Skin of body (tissue), 2 donors: Measurements from ENCODE around the gene TFCP2L1. TPM values are rescaled to one million over a fixed set of nuclear protein-coding genes. Genes with fewer than 3 reads are reported as not detected.

Experiments
- DNase-seq: peaks from one replicate; lab custom pipeline; 2025; lab: John Stamatoyannopoulos, UW
- total RNA-seq: library from RNA; depleted of rRNA; stranded (reverse); fragments of >200 nt; gene quantifications from one replicate; pipeline ENCODE4 v1.2.3, GENCODE V29; 2014

TFCP2L1 gene
- total RNA-seq, 1 donor from 2014 or later: 4.9 TPM

DNA sequence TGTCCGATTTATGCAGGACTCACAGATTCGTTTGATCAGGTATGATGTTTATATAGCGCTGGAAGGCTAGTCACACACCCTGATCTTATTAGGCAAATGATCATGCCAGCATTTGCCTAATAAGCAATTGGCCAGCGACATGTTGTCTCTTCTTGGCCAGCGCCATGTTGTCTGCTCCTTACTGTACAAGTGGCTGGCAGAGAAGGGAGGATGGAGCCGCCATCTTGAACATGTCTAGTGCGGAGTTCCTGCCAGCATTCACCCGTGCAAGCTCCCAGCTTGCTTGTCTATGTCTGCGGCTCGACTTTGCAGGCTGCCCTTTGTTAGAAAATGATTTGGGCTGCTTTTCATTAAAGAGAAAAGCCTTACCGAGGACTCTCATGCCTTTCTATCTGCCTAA, 106.3 kb downstream of the TFCP2L1 start:
- no peak for DNase-seq

DNA sequence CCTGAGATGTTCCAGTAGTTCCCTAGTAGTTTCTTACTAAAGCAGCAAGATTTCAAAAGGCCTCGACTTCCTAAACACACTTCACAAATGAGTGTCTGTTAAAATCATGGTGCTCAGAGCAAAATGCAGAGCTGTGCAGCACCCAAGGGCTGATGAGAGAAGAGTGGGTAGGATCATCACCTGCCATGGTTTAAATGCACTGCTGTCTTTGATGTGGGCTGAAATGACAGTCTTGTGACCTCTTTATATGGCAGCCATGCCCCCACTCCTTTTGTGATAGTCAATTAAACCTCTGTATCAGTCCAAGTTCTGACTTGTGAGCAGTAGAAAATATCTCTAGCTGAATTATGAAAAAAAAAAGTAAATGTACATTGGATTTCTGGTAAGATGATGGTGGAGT, 107.1 kb downstream of the TFCP2L1 start:
- DNase-seq: no peak

DNA sequence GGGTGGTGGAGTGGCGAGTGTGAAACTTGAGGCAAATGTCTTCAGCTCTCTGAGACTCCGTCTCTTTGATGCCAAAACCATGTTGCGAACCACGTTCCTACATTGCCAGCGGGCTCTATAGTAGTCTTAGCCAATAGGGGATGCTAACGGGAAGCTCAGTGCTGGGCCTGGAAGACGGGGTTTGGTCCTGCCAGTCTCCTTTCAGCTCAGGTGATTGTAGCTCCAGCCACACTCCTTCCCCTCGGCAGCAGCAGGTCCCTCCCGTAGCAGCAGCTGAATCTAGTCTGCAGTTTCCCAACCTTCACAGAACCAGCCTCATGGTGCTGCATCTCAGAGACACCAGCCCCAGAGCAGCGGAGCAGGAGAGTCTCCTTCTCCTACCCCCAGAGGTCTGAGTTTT, 109.7 kb downstream of the TFCP2L1 start:
- DNase-seq: no peak

DNA sequence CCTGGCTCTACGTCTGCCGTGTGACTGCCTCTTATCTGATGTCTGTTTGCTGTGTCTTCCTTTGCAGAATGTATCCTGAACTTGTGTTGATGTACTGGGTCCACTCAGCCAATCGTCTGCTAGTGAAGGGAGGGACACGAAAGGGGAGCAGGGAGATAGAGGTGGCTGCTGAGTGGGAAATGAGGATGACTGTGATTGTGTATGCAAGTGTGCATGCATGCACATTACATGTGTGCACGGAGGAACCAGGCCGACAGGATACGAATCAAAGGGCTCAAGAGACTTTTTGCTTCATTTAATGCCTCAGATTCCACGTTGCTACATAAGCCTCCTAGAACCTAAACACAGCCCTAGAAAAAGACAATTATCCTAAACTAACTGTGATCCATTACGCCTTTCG, 111.2 kb downstream of the TFCP2L1 start:
- no peak for DNase-seq

DNA sequence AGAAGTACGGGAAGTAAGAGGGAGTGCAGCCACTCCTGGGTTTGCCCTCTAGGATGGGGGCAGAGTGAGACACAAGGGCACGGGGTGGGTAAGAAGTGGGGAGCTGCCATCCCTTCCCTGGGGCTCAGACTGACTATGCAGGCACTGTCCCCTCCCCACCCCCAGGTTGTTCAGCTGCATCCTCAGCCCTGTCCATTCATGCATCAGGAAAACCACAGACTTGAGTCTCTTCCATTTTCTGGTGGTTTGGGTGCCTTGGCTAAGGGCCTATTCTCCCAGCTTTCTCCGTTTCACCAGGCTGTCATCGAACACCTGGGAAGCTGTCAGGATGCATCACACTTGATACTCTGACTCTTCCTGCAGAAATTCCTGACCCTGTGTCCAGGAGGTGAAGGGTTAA, 111.9 kb downstream of the TFCP2L1 start:
- DNase-seq: no peak

DNA sequence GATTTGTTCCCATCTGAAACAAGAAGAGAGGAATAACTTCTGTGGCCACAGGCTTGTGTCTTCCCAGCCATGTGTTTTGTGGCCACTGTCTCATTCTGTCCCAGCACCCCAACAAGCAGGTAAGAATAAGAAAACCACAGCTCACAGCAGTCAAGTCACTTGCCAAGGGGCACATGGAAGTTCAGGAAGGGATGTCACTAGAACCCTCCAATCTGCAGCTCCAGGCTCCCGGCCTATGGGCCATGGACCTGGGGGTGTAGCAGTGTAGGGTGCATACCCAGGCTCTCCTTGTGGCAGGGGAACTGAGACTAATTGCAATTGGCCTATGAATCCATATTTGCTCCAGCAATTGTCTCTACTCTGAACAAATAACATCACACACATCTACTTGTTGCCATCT, 112.5 kb downstream of the TFCP2L1 start:
- no peak for DNase-seq

DNA sequence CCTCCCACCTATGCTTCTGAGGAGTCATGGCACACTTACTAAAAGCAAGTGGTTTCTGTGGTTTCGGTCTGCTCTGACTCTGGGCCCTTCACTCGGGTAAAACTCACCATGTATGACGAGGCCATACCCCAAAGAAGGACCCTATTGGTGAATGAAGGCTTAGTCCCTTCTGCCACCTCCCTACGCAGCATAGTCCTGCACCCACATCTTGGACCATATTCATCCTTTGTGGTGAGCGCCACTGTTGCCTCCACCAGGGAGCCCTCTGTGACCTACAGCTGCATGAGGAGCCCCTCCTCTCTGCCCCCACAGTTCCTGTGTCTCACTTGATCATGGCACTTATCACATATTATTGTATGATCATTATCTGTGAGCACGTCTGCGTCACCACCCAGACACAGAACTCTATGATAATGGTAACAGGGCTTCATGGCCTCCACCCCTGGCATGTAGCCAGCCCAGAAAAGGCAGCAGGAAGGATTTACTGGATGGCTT, 113.3 kb downstream of the TFCP2L1 start:
- no peak for DNase-seq

DNA sequence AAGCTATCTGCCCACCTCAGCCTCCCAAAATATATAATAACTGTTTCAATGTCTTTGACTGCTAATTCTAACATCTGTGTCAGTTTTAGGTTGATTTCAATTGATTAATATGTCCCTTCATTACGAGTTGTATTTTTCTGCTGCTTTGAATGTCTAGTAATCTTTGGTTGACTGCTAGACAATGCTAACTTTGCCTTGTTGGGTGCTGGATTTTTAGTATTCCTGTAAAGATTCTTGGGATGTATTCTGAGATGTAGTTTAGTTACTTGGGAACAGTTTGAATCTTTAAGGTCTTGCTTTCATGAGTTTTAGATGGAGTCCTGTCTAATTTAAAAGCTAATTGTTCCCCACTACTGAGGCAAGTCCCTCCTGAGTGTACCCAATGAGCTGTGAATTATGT, 114.4 kb downstream of the TFCP2L1 start:
- no peak for DNase-seq

DNA sequence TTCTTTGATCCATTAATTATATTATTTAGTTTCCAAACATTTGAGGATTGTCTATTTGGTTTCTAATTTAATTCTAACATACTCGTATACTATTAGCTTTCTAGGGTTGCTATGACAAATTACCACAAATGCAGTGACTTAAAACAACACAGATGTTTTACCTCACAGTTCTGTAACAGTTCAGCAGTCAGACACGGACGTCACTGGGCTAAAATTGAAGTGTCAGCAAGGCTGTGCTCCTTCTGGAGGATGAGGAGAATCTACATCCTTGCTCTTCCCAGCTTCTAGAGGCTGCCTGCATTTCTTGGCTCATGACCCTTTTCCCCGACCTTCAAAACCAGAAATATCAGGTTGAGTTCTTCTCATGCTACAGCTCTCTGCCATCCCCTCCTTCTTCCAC, 117.6 kb downstream of the TFCP2L1 start:
- no peak for DNase-seq

Other genes with a start within 250 kb of the TFCP2L1 start
- gene RNU4ATAC, start 245.7 kb upstream of the TFCP2L1 start, total RNA-seq: under 0.01 TPM